HL-60/S4 treated with phorbol 12-myristate 13-acetate at 8.2 ng/mL for 4 days and 3 days (cell line): ENCODE results near the gene TRIP6.

Source experiments
- in situ Hi-C: fragments of 300-500 bp; cut with MboI; formaldehyde crosslinking; loops from 2 replicates; pipeline ENCODE4 v1.15.0; 2022; ENCODE audit warnings: low sequenced_read_pairs

Gene TRIP6

GRCh38 chr7:100867040-100867775 is at the start of gene TRIP6:
Gene TRIP6, plus strand, starts transcription at chr7:100867387. Its CDS starts 111 bp downstream, at chr7:100867498.
- in situ Hi-C loops = no loop called here

DNA sequence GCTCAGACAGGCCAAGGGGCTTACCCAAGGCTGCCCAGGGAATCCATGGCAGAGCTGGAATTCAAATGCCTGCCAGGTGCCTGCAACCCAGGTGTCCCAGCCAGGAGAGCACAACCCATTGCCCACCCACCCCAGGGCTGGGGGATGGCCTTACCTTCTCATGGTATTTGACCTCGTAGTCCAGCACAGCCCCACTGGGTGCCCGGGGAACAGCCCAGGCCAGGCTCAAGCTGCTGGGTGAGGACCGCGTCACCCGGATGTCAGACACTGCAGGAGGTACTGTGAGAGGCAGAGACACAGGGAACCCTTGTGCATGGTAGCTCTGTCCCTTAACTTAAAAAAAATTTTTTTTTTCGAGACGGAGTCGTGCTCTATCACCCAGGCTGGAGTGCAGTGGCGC is 48.8 kb upstream of the TRIP6 start:
- in situ Hi-C loops = no loop called here

GRCh38 chr7:100818825-100819224 is 48.4 kb upstream of the TRIP6 start:
- in situ Hi-C loops = no loop called here

DNA sequence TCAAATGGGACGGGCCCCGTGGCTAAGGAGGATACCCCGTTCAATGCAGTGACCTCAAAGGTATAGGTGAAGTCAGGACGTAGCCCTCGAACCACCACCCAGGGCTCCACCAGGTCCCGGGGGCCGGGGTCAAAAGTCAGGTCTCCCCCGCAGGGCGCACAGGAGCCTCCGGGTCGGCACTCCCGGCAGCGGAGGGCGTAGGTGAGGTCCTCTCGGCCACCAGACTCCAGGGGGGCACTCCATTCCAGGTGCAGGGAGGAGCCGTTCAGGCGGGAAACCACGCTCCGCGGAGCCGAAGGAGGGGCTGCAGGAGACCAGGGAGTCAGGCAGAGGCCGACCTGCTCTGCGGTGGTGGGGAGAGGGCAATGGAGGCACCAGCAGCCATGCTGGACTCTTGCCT is 47.6 kb upstream of the TRIP6 start:
- in situ Hi-C loops = no loop called here

- in situ Hi-C loops = no loop called here
Measured at GRCh38 chr7:100822236-100823139, 44.7 kb upstream of the TRIP6 start.

- in situ Hi-C loops = no loop called here
Measured at GRCh38 chr7:100823140-100823525, 44.1 kb upstream of the TRIP6 start.

- in situ Hi-C loops = no loop called here
Measured at GRCh38 chr7:100823534-100823933, 43.7 kb upstream of the TRIP6 start.

- in situ Hi-C loops = no loop called here
Measured at GRCh38 chr7:100824499-100825214, 42.5 kb upstream of the TRIP6 start.

DNA sequence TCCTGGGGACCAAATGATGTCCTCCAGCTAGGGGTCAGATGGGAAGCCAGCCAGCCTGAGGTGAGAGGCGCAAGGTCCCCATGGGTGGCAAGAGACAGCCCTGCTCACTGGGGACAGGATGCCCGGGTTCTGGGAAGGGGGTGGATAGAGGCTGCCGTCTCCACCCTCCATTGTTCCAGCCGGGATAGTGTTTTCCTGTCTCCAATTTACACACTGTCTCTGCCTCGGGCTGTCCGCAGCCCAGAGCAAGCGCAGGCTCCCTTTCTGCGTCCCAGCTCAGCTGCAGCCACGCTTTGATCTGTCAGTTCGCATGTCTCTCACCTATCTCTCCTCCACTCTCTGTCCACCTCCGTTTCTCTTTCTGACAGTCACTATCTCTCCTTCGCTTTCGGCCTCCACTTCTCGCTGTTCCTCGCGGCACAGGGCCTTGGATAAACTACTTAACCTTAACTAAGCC is 41.9 kb upstream of the TRIP6 start:
- in situ Hi-C loops = no loop called here

GRCh38 chr7:100825751-100826513 is 41.3 kb upstream of the TRIP6 start:
- in situ Hi-C loops = no loop called here

GRCh38 chr7:100826514-100827329 is 40.5 kb upstream of the TRIP6 start:
- in situ Hi-C loops = no loop called here

- in situ Hi-C loops = no loop called here
Measured at GRCh38 chr7:100827330-100828226, 39.6 kb upstream of the TRIP6 start, which contains the start of gene EPHB4. Gene EPHB4, minus strand, starts transcription at chr7:100827523. Its CDS starts 493 bp downstream, at chr7:100827030.

GRCh38 chr7:100829150-100829716 is 38.0 kb upstream of the TRIP6 start:
- in situ Hi-C loops = no loop called here

GRCh38 chr7:100830396-100830795 is 36.8 kb upstream of the TRIP6 start:
- in situ Hi-C loops = no loop called here

DNA sequence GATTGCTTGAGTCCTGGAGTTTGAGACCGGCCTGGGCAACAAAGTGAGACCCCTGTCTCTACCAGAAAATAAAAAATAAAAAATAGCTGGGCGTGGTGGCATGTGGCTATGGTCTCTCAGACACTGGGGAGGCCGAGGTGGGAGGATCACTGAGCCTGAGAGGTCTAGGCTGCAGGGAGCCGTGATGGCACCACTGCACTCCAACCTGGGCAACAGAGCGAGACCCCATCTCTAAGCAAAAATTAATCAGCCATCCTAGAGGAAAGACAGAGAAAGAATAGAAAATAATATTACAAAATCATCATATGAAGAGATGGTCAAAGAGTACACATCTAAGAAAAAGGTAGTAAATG is 34.9 kb upstream of the TRIP6 start:
- in situ Hi-C loops = no loop called here

DNA sequence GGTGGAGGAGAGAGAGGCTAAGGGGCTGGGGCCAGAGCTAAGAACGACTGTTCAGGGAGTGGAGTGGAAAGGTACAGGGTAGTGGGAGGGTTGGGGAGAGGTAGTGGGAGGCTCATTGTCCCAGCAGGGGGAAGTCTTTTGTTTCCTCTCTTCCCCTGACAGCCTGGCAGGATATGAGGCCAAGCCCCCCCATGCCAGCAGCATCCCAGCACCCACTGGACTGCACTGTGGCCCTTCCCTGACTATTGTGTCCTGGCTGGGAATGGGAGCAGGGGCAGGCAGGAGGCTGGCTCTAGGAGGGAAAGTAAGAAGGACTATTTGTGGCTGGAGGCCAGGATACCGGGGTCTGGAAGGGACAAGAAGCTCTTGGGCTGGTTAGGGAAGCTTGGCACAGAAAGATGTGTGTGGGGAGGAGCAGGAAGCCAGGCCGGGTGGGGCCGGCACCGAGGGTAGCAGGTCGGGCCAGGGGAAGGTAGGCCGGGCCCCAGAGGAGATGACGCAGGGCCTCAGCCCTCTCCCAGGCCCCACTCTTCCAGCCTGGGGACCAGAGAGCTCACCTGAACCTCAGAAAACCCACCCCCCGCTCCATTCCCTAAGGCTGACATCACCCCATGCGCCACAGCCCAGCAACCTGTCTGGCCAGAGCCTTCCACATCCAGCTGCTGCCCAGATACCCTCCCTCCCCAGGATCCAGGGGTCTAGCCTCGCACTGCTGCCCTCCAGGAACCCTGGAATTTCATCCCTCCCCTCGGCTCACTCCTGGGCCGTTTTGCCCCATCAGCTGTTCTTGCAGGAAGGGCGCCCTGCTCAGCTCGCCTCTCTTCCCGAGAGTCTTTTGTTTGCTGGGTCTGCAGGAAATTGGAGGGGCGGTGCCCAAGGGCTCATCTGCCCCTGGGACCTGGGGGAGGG is 31.0 kb upstream of the TRIP6 start:
- in situ Hi-C loops = no loop called here

GRCh38 chr7:100836812-100837098 is 30.4 kb upstream of the TRIP6 start:
- in situ Hi-C loops = no loop called here
